HCT116 (cell line): Measurements from ENCODE around the gene RCOR2. TPM values are rescaled to one million over a fixed set of nuclear protein-coding genes. Genes with fewer than 3 reads are reported as not detected.

Source experiments
- ATAC-seq: fragments of 200-7000 bp; cut with Tn5 transposase; 2 replicates; pipeline ENCODE4 v1.9.1; 2020; ENCODE audit warnings: mild to moderate bottlenecking, moderate library complexity
- BruUV-seq: library from RNA; stranded (reverse); fragments of 400-500 nt; replicated peaks from 2 replicates; lab custom pipeline; 2021; lab: Mats Ljungman, UMichigan
- CTCF ChIA-PET: fragments of 300-600 bp; sonication (Branson Sonifier 250); formaldehyde crosslinking; loops from one replicate; lab custom pipeline; 2021; ENCODE audit warnings: antibody characterized with exemption; lab: Charles Lee
- POLR2A ChIA-PET: fragments of 300-600, 350-600 bp; sonication (Branson Sonifier 250); formaldehyde crosslinking; loops from one replicate; lab custom pipeline; 2021; ENCODE audit warnings: antibody characterized with exemption; lab: Charles Lee
- RAD21 ChIA-PET, 2 experiments: fragments of 300-600 bp; sonication (Branson Sonifier 250); formaldehyde crosslinking; loops; one replicate each; lab custom pipeline; 2023; ENCODE audit warnings: low total read pairs in 2 of 2; ENCODE audit not compliant: uncharacterized antibody in 2 of 2, unreplicated experiment in 2 of 2, low non-redundant PET in 1 of 2; lab: Charles Lee
- DNase-seq: peaks from one replicate; pipeline ENCODE4 v3.0.0-alpha.2; 2010; ENCODE audit warnings: low read depth, low spot score
- H2AFZ ChIP-seq: fragments of 200-600 bp; shearing (Covaris generic), sonication (generic); 2 replicates; pipeline ENCODE4 v1.6.1; 2017; ENCODE audit warnings: low read depth, mixed run types, mixed read lengths, antibody characterized with exemption, low read length; ENCODE audit not compliant: poor library complexity, severe bottlenecking
- H3K27ac ChIP-seq: 2 replicates; pipeline ENCODE4 v1.5.1; 2012; ENCODE audit warnings: low read depth, low read length
- H3K27me3 ChIP-seq: fragments of 200-600 bp; sonication (generic); 2 replicates; pipeline ENCODE4 v1.6.1; 2016; ENCODE audit warnings: mixed run types, low read length, mixed read lengths; ENCODE audit not compliant: insufficient read depth
- H3K36me3 ChIP-seq, 2 experiments: fragments of 200-500 bp in 1 of 2; fragments of 200-600 bp in 1 of 2; sonication (Bioruptor generic) in 1 of 2; sonication (generic) in 1 of 2; 2 replicates each; pipeline versions ENCODE4 v1.5.1 to v1.6.1; 2014 to 2016; ENCODE audit warnings: low read length in 2 of 2, inconsistent platforms in 1 of 2, mixed read lengths in 1 of 2, mixed run types in 1 of 2; ENCODE audit not compliant: insufficient read depth in 2 of 2, control insufficient read depth in 1 of 2
- H3K4me1 ChIP-seq, 2 experiments: fragments of 200-600 bp in 1 of 2; sonication (generic) in 1 of 2; 2 replicates each; pipeline versions ENCODE4 v1.5.1 to v1.6.1; 2012 to 2017; ENCODE audit warnings: low read length in 2 of 2, inconsistent platforms in 1 of 2, mild to moderate bottlenecking in 1 of 2, mixed read lengths in 1 of 2, mixed run types in 1 of 2, moderate library complexity in 1 of 2; ENCODE audit not compliant: insufficient read depth in 2 of 2, control insufficient read depth in 1 of 2
- H3K4me2 ChIP-seq: fragments of 200-600 bp; sonication (generic); 2 replicates; pipeline ENCODE4 v1.6.1; 2017; ENCODE audit warnings: mixed run types, low read length, mixed read lengths
- H3K4me3 ChIP-seq, 2 experiments: fragments of 200-600 bp in 1 of 2; sonication (generic) in 1 of 2; replicated peaks in 1 of 2; 2 replicates each; pipeline ENCODE4 v1.5.1; 2011 to 2016; ENCODE audit warnings: low read length in 2 of 2, control low read depth in 1 of 2, low read depth in 1 of 2, mild to moderate bottlenecking in 1 of 2, mixed read lengths in 1 of 2, mixed run types in 1 of 2
- H3K79me2 ChIP-seq: fragments of 200-600 bp; sonication (generic); 2 replicates; pipeline ENCODE4 v1.6.1; 2017; ENCODE audit warnings: mild to moderate bottlenecking, mixed run types, low read length, moderate library complexity, mixed read lengths; ENCODE audit not compliant: insufficient read depth
- H3K9ac ChIP-seq: fragments of 200-600 bp; sonication (generic); 2 replicates; pipeline ENCODE4 v1.6.1; 2016; ENCODE audit warnings: low read length, mixed read lengths
- H3K9me2 ChIP-seq: fragments of 200-600 bp; sonication (generic), shearing (Covaris generic); 2 replicates; pipeline ENCODE4 v1.6.1; 2017; ENCODE audit warnings: mixed run types, mild to moderate bottlenecking, moderate library complexity; ENCODE audit not compliant: insufficient read depth
- H3K9me3 ChIP-seq, 2 experiments: fragments of 200-500 bp in 1 of 2; fragments of 200-600 bp in 1 of 2; sonication (Bioruptor generic) in 1 of 2; sonication (generic) in 1 of 2; 2 replicates each; pipeline ENCODE4 v1.6.1; 2014 to 2017; ENCODE audit warnings: low read length in 2 of 2, mixed read lengths in 2 of 2, inconsistent platforms in 1 of 2, low read depth in 1 of 2, mild to moderate bottlenecking in 1 of 2, mixed run types in 1 of 2, moderate library complexity in 1 of 2; ENCODE audit not compliant: control insufficient read depth in 1 of 2, insufficient read depth in 1 of 2
- H4K20me1 ChIP-seq: fragments of 200-600 bp; sonication (generic), shearing (Covaris generic); 2 replicates; pipeline ENCODE4 v1.6.1; 2017; ENCODE audit warnings: mixed run types, mild to moderate bottlenecking, moderate library complexity; ENCODE audit not compliant: insufficient read depth
- CBX3 ChIP-seq: IDR thresholded peaks from 2 replicates; pipeline ENCODE4 v1.6.1; 2012; ENCODE audit warnings: low read depth
- CEBPB ChIP-seq: IDR thresholded peaks from 2 replicates; pipeline ENCODE4 v1.6.1; 2012; ENCODE audit warnings: low read depth
- CTCF ChIP-seq, 3 experiments: fragments of 200-600 bp in 1 of 3; sonication (generic) in 1 of 3; IDR thresholded peaks in 2 of 3; conservative IDR thresholded peaks in 1 of 3; 2 replicates each; pipeline ENCODE4 v1.5.1; 2012 to 2017; ENCODE audit warnings: low read depth in 2 of 3, low read length in 2 of 3, antibody characterized with exemption in 1 of 3, borderline replicate concordance in 1 of 3, control low read depth in 1 of 3, mild to moderate bottlenecking in 1 of 3, mixed read lengths in 1 of 3, mixed run types in 1 of 3, moderate library complexity in 1 of 3; ENCODE audit not compliant: insufficient read depth in 1 of 3
- EGR1 ChIP-seq: IDR thresholded peaks from 2 replicates; pipeline ENCODE4 v1.6.1; 2012; ENCODE audit warnings: low read depth
- EZH2 ChIP-seq: fragments of 200-600 bp; sonication (generic); IDR thresholded peaks from 2 replicates; pipeline ENCODE4 v1.6.1; 2017; ENCODE audit warnings: antibody characterized with exemption, mixed run types
- EZH2phosphoT487 ChIP-seq: fragments of 200-600 bp; IDR thresholded peaks from 2 replicates; pipeline ENCODE4 v1.6.1; 2018; ENCODE audit warnings: antibody characterized with exemption, borderline replicate concordance
- FOSL1 ChIP-seq: IDR thresholded peaks from 2 replicates; pipeline ENCODE4 v1.6.1; 2012; ENCODE audit warnings: low read depth
- MAX ChIP-seq: IDR thresholded peaks from 2 replicates; pipeline ENCODE4 v1.6.1; 2012
- POLR2AphosphoS5 ChIP-seq: IDR thresholded peaks from 2 replicates; pipeline ENCODE4 v1.6.1; 2011; ENCODE audit warnings: mild to moderate bottlenecking, low read depth, low read length, moderate library complexity
- RAD21 ChIP-seq: IDR thresholded peaks from 2 replicates; pipeline ENCODE4 v1.6.1; 2012; ENCODE audit warnings: low read depth, mild to moderate bottlenecking
- SIN3A ChIP-seq: IDR thresholded peaks from 2 replicates; pipeline ENCODE4 v1.6.1; 2012; ENCODE audit warnings: low read depth
- SP1 ChIP-seq: IDR thresholded peaks from 2 replicates; pipeline ENCODE4 v1.6.1; 2012; ENCODE audit warnings: low read depth
- SRF ChIP-seq: IDR thresholded peaks from 2 replicates; pipeline ENCODE4 v1.6.1; 2012; ENCODE audit warnings: low read depth
- TCF7L2 ChIP-seq: IDR thresholded peaks from 2 replicates; pipeline ENCODE4 v1.7.0; 2011; ENCODE audit warnings: borderline replicate concordance, inconsistent platforms; ENCODE audit not compliant: insufficient read depth, insufficient read length; ENCODE audit errors: extremely low read depth
- YY1 ChIP-seq: IDR thresholded peaks from 2 replicates; pipeline ENCODE4 v1.6.1; 2011; ENCODE audit warnings: low read length, low read depth, moderate library complexity, mild to moderate bottlenecking; ENCODE audit not compliant: insufficient replicate concordance; ENCODE audit errors: extremely low read depth
- ZFX ChIP-seq: fragments of 450-650 bp; IDR thresholded peaks from 2 replicates; pipeline ENCODE4 v1.6.1; 2017
- intact Hi-C: fragments of 100-400 bp; cut with micrococcal nuclease; formaldehyde crosslinking; loops from 2 replicates; pipeline ENCODE4 v1.10.0; 2022
- total RNA-seq: library from RNA; stranded (reverse); gene quantifications from one replicate; pipeline ENCODE4 v1.2.1, GENCODE V29; 2021; ENCODE audit not compliant: unreplicated experiment
- TF ChIP-seq, protein P1 (sequence below): IDR thresholded peaks from 2 replicates; pipeline ENCODE4 v1.6.1; 2012; ENCODE audit warnings: low read depth
- TF ChIP-seq, protein P2 (sequence below): IDR thresholded peaks from 2 replicates; pipeline ENCODE4 v1.6.1; 2011; ENCODE audit warnings: mild to moderate bottlenecking, low read length, moderate library complexity; ENCODE audit not compliant: insufficient replicate concordance; ENCODE audit errors: extremely low read depth
- TF ChIP-seq, protein P3 (sequence below): IDR thresholded peaks from 2 replicates; pipeline ENCODE4 v1.6.1; 2012

RCOR2 gene
- total RNA-seq, 1 experiment from 2014 or later = 10.8 TPM

DNA sequence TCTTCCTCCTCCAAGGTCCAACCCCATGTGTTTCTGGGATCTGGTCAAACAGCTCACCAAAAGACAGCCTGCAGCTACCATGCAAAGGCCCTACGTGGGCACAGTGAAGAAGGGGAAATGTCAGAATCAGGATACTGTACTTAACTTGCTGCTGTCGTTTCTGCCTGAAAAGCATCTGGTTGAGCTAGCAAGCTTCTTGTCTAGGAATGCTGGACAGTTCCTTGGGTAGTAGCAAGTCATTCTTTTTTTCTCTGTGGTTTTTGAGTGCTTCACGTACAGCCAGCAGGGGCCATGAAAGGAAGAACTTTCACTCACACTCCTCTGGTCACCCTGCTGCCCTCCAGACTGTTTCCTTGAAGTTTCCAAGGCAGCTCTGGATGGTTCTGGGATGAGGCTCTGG, 24.7 kb downstream of the RCOR2 start:
- Histone ChIP-seq H3K27me3 (no peaks in the 10 kb centered on the region), H3K9ac (no peak overlapping the region), H3K4me3 (no peak overlapping the region)
- no TSS peak for BruUV-seq
- TF ChIP-seq, protein P1, sequence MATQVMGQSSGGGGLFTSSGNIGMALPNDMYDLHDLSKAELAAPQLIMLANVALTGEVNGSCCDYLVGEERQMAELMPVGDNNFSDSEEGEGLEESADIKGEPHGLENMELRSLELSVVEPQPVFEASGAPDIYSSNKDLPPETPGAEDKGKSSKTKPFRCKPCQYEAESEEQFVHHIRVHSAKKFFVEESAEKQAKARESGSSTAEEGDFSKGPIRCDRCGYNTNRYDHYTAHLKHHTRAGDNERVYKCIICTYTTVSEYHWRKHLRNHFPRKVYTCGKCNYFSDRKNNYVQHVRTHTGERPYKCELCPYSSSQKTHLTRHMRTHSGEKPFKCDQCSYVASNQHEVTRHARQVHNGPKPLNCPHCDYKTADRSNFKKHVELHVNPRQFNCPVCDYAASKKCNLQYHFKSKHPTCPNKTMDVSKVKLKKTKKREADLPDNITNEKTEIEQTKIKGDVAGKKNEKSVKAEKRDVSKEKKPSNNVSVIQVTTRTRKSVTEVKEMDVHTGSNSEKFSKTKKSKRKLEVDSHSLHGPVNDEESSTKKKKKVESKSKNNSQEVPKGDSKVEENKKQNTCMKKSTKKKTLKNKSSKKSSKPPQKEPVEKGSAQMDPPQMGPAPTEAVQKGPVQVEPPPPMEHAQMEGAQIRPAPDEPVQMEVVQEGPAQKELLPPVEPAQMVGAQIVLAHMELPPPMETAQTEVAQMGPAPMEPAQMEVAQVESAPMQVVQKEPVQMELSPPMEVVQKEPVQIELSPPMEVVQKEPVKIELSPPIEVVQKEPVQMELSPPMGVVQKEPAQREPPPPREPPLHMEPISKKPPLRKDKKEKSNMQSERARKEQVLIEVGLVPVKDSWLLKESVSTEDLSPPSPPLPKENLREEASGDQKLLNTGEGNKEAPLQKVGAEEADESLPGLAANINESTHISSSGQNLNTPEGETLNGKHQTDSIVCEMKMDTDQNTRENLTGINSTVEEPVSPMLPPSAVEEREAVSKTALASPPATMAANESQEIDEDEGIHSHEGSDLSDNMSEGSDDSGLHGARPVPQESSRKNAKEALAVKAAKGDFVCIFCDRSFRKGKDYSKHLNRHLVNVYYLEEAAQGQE = no peak; the same call in 1 of the 2 replicates
- no peak for TF ChIP-seq FOSL1
- no peak for TF ChIP-seq TCF7L2
- TF ChIP-seq RAD21 = no peak
- no peak for TF ChIP-seq SRF
- TF ChIP-seq EGR1 = no peak
- TF ChIP-seq, protein P2, sequence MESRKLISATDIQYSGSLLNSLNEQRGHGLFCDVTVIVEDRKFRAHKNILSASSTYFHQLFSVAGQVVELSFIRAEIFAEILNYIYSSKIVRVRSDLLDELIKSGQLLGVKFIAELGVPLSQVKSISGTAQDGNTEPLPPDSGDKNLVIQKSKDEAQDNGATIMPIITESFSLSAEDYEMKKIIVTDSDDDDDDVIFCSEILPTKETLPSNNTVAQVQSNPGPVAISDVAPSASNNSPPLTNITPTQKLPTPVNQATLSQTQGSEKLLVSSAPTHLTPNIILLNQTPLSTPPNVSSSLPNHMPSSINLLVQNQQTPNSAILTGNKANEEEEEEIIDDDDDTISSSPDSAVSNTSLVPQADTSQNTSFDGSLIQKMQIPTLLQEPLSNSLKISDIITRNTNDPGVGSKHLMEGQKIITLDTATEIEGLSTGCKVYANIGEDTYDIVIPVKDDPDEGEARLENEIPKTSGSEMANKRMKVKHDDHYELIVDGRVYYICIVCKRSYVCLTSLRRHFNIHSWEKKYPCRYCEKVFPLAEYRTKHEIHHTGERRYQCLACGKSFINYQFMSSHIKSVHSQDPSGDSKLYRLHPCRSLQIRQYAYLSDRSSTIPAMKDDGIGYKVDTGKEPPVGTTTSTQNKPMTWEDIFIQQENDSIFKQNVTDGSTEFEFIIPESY = no peak
- no peak for TF ChIP-seq SIN3A
- TF ChIP-seq CBX3 = no peak
- TF ChIP-seq MAX = no peak
- TF ChIP-seq CEBPB = no peak
- no peak for TF ChIP-seq EZH2phosphoT487
- no peak for TF ChIP-seq CTCF (IDR thresholded peaks at IDR 0.05 in 2 of 3, conservative IDR thresholded peaks at IDR 0.05 in 1 of 3; ENCODE audit: borderline replicate concordance in 1 of 3, insufficient read depth in 1 of 3, low read depth in 2 of 3, low read length in 2 of 3)
- no peak for TF ChIP-seq ZFX
- TF ChIP-seq, protein P3, sequence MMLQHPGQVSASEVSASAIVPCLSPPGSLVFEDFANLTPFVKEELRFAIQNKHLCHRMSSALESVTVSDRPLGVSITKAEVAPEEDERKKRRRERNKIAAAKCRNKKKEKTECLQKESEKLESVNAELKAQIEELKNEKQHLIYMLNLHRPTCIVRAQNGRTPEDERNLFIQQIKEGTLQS = no peak
- no peak for TF ChIP-seq POLR2AphosphoS5
- no peak for TF ChIP-seq SP1
- TF ChIP-seq EZH2 = no peak
- TF ChIP-seq YY1 = no peak
- TF ChIP-seq, all 23 proteins: peak for 0
- Histone ChIP-seq H3K9me2 (no peaks in the 10 kb centered on the region), H3K36me3 (peaks cover 9 to 14% of the 10 kb centered on the region in 2 experiments; a peak in 2 of 4 replicates), H3K9me3 (no peaks in the 10 kb centered on the region), H3K4me2 (no peak overlapping the region), H3K27ac (no peak overlapping the region), H3K79me2 (peaks cover 70% of the 10 kb centered on the region), H2AFZ (no peak overlapping the region), H3K4me1 (peaks cover 13 to 19% of the 10 kb centered on the region in 2 experiments), H4K20me1 (no peaks in the 10 kb centered on the region; the same call in 1 of the 2 replicates)
- RAD21 ChIA-PET = no interaction called here
- intact Hi-C loops = no loop called here
- ATAC-seq (no peak), DNase-seq (no peak)
- POLR2A ChIA-PET = interaction anchor here (0.6 kb wide), 1 partner anchor 41 kb away, joined by 3 read pairs; no protein-coding TSS in a partner anchor
- CTCF ChIA-PET = interaction anchor here (1.1 kb wide), 1 partner anchor 14 kb away, joined by 3 read pairs; no protein-coding TSS in a partner anchor
